WERI-Rb-1 (cell line): ENCODE data around the gene TDRD7.

Source experiments
- DNase-seq: peaks from one replicate; pipeline ENCODE4 v3.0.0-alpha.2; 2020
- H3K27ac ChIP-seq: fragments of 250-450 bp; sonication (Bioruptor Pico); 2 replicates; pipeline ENCODE4 v1.5.1; 2020; ENCODE audit warnings: mild to moderate bottlenecking, moderate library complexity
- H3K27me3 ChIP-seq: fragments of 250-450 bp; sonication (Bioruptor Pico); 2 replicates; pipeline ENCODE4 v1.5.1; 2021; ENCODE audit warnings: mild to moderate bottlenecking, low read depth, moderate library complexity; ENCODE audit not compliant: insufficient read depth, severe bottlenecking
- H3K36me3 ChIP-seq: fragments of 250-450 bp; sonication (Bioruptor Pico); 2 replicates; pipeline ENCODE4 v1.5.1; 2020; ENCODE audit warnings: mild to moderate bottlenecking, moderate library complexity
- H3K4me3 ChIP-seq: 2 replicates; pipeline ENCODE4 v1.5.1; 2011; ENCODE audit warnings: low read depth, mild to moderate bottlenecking, control low read depth, low read length
- H3K9me3 ChIP-seq: fragments of 250-450 bp; sonication (Bioruptor Pico); 2 replicates; pipeline ENCODE4 v1.5.1; 2021; ENCODE audit warnings: mild to moderate bottlenecking, moderate library complexity; ENCODE audit not compliant: severe bottlenecking
- CTCF ChIP-seq: IDR thresholded peaks from 2 replicates; pipeline ENCODE4 v1.5.1; 2011; ENCODE audit warnings: low read depth, mild to moderate bottlenecking, control low read depth, inconsistent platforms, low read length

The TDRD7 gene

GRCh38 chr9:97474372-97474925 is 62.6 kb downstream of the TDRD7 start:
- no peak for DNase-seq
- Histone ChIP-seq H3K4me3 (no peak overlapping the region), H3K27ac (no peak overlapping the region), H3K27me3 (no peaks in the 10 kb centered on the region), H3K9me3 (no peaks in the 10 kb centered on the region), H3K36me3 (no peaks in the 10 kb centered on the region; the same call in 1 of the 2 replicates)
- no peak for TF ChIP-seq CTCF

GRCh38 chr9:97475059-97475458 is 63.2 kb downstream of the TDRD7 start:
- Histone ChIP-seq H3K27me3 (no peaks in the 10 kb centered on the region), H3K4me3 (no peak overlapping the region), H3K27ac (no peak overlapping the region), H3K9me3 (no peaks in the 10 kb centered on the region), H3K36me3 (no peaks in the 10 kb centered on the region; the same call in 1 of the 2 replicates)
- no peak for TF ChIP-seq CTCF
- DNase-seq, result no peak

- H3K4me3 ChIP-seq, result no peak overlapping the region
- TF ChIP-seq CTCF, result no peak
- no peak overlapping the region for H3K27ac ChIP-seq
- H3K36me3 ChIP-seq, result peaks cover 7% of the 10 kb centered on the region
- H3K9me3 ChIP-seq, result no peaks in the 10 kb centered on the region
- no peak for DNase-seq
- no peaks in the 10 kb centered on the region for H3K27me3 ChIP-seq
Observed at GRCh38 chr9:97478301-97478981, 66.5 kb downstream of the TDRD7 start.

GRCh38 chr9:97479496-97480159 is 67.7 kb downstream of the TDRD7 start:
- Histone ChIP-seq H3K9me3 (no peaks in the 10 kb centered on the region), H3K36me3 (peaks cover 9% of the 10 kb centered on the region), H3K4me3 (no peak overlapping the region), H3K27me3 (no peaks in the 10 kb centered on the region), H3K27ac (no peak overlapping the region)
- no peak for DNase-seq
- no peak for TF ChIP-seq CTCF

- no peak for DNase-seq
- Histone ChIP-seq H3K27ac (no peak overlapping the region), H3K9me3 (no peaks in the 10 kb centered on the region), H3K27me3 (no peaks in the 10 kb centered on the region), H3K4me3 (no peak overlapping the region), H3K36me3 (peaks cover 9% of the 10 kb centered on the region)
- TF ChIP-seq CTCF, result no peak
Observed at GRCh38 chr9:97480174-97480573, 68.3 kb downstream of the TDRD7 start.
